Stimulated activated CD8-positive, alpha-beta memory T cell treated with anti-CD3 and anti-CD28 coated beads, Interleukin-15, amount 100 ng/mL, for 4 hours (primary cell): ENCODE measurements around the gene TEFM.
"Not testable (repeated sequence)": the region's sequence is repeated elsewhere in the genome, so short reads cannot be mapped to it uniquely, and the experiment has no call there.

Experiments
- DNase-seq, 2 donors: peaks; one replicate each; pipeline ENCODE4 v3.0.0-alpha.2; 2020; ENCODE audit warnings: low read depth in 2 of 2

Gene TEFM, protein sequence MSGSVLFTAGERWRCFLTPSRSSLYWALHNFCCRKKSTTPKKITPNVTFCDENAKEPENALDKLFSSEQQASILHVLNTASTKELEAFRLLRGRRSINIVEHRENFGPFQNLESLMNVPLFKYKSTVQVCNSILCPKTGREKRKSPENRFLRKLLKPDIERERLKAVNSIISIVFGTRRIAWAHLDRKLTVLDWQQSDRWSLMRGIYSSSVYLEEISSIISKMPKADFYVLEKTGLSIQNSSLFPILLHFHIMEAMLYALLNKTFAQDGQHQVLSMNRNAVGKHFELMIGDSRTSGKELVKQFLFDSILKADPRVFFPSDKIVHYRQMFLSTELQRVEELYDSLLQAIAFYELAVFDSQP

DNA sequence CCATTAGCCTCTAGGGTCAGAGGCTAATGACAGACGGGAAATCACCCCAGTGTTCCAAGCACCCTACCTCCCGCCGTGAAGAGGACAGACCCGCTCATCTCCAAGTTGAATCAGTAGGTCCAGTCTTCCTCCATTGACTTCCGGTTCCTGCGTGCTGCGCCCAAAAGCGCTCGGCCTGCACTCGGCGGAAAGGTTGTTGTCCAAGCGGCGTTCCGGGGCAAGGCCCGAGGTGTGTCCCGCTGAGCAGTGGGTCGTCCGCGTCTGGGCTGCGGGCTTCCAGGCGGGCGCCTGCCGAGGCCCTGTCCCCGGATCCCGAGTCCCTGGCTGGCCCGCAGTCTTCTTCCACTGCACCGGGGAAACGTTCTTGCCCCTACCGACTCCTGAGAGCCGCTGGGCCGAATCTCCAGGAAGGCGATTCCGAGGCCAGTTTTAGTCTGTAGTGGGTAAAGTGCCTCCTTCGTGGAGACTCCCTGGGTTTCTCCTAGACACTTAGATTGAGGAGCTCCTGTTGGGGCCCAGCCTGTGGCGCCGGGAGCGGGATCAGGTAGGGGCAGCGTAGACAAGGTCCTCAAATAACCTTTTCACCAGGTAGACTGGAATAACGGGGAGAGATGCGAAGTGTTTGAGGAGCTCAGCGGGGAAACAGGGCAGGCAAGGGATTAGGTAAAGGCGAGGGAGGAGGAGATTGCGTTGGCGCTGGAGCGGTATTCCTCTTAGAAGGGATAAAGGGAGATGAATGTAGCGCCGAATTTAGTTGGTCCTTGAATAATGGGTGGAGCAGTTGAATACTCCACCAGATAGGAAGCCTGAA is at the start of gene TEFM:
TSS of gene TEFM (minus strand) at position 138 of the 811 bp plus-strand sequence. CDS start at position 98, 40 bp downstream.
- peak; percentile 72 to 75 for DNase-seq

DNA sequence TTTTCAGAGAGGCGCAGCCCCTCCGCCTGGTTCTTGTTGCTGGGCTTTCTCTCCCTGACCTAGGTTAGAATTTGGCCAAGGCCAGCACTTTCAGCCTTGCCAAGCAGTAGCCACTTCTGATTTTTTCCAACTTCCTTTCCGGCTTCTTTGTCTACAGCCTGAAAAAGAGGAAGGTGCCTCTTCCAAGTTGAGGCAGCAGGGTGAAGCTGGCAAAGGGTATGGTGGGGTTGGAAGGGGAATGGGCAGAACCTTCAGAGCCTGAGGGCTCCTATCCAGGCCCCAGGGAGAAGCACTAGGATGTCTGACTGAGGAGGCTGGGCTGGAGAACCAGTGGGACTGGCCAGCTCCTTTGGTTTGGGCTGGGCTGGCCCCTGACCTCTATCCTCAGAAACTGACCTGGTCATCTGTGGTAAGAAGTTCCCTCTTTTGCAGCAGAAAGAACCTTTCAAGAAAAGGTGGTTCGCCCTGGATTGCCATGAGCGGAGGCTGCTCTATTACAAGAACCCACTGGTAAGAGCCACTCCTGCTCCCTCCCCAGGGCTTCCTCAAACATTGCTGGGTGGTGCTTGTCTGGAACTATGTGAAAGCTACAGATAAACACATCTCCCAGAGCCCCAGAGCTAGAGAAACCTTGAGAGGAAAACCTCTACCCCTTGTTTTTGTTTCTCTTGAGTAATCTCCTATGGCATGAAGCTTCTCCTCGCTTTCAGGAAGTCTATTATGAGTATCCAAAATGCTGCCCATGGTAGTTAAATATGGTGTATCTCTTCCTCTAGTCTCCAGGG is 48.2 kb upstream of the TEFM start:
- DNase-seq = no peak

DNA sequence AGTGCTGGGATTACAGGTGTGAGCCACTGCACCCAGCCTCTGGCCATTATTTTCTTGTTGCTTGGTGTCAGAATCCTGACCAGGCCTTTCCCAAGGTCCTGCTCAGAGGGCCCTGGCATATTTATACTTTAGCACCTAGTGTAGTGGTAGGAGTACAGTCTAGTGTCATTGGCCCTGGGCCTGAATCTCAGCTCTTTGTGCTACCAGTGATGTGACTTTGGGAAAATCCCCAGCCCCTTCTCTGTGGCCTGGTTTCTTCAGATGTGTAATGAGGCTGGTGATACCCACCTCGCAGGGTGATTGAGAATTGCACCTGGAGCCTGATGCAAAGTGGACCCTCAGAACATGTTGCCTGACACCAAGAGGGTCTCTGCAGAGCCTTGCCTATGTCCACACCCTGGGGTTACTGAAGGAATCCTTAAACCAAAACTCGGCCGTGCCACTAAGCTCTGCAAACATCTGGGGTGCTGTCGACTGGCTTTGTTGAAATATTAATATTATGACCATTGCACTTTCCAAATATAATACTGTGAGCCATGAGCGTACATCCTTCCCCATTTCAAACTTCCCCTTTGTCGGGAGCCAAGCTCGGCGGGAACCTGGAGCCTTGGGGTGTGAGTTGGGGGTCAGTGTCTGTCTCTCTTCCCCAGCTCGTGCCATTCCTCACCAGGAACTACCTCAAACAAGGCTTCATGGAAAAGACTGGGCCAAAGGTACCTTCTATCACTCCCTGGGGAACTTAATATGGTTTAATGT is 46.8 kb upstream of the TEFM start:
- DNase-seq = no peak

DNA sequence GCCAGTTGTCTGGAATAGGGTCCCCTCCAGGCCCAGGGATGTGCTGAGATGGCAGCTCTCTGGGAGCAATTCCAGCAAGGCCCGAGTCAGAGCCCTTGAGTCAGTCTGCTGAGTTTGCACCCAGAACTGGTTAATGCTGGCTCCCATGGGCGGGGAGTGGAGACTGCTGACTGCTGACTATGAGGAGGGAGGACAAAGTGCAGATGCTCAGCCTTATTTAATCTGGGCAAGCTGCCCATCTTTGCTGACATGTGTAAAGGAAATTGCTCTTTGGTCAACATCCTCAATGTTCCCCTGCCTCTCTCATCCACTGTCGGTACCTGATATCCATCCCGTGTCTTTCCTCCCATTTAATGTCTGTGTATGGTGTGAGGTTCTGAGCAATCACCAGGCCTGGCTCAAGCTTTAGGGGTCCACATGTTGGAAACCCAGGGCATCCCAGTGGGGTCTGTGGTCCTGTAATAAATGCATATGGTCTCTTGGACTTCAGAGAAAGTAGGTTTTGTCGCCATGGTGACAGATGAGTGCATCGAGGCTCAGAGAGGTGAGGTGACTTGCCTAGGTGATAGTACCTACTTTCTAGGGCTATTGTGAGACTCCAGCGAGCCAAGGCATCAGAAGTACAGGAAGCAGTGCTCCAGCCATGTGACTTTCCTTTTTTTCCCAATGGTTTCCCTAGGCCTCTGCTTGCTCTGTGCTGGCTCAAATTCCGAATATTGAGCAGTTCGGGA is 44.8 kb upstream of the TEFM start:
- DNase-seq = no peak

DNA sequence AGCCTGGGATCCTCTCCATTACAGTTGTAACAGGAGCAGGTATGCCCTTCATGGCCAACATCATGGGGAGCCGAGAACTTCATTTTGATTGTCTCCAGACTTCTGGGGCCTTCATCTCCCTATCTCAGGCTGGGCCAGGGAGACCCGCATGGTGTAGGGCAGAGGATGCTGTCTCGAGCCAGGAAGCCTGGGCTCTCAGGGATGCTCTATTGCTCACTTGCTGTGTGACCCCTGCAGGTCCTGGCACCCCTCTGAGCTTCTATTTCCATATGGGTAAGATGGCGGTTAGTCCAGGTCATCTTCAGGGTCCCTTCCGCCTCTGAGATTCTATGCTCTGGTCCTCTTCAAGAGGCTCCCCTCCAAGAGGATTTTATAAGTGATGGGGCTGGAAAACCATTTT is 44.2 kb upstream of the TEFM start:
- DNase-seq = no peak

DNA sequence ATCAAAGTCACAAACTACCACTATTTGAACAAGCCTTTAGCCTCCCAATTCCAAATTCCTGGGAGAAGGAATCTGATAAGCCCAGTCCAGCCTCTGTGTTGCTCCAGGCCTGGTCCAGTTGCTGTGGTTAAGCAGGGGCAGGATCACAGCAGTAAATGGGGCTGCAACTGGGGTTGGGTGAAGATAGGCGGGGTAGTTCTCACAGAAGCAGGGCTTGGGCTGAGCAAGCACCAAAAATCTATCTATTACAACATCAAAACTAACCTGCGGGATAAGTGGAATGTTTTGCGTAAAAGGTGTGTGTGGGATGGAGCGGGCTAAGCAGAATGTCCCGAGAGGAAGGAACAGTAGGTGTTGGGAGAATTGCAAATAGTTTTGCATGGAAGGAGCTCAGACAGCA is 41.8 kb upstream of the TEFM start:
- DNase-seq = no peak

DNA sequence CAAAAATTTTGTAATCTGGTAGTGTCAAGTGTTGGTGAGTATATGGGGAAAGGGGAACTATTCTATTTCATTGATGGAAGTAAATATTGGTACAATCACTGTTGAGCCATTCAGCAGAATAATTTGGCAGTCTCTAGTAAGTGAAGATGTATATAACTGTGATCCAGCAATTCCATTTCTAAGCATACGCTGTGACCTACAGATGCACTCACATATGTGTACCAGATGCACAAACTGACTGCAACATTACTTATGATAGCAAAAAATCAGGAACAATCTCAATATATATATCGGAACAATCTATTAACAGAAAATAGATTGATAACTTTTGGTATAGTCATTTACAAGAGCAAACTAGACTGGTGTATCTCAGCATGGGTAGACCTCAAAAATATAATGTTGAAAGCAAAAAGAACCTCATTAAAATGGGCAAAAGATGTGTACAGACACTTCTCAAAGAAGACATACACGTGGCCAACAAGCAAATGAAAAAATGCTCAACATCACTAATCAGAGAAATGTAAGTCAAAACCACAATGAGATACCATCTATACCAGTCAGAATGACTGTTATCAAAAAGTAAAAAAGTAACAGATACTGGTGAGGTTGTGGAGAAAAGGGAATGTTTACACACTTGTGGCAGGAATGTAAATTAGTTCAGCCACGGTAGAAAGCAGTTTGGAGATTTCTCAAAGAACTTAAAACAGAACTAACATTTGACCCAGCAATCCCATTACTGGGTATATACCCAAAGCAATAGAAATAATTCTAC is 36.5 kb upstream of the TEFM start:
- no peak for DNase-seq

DNA sequence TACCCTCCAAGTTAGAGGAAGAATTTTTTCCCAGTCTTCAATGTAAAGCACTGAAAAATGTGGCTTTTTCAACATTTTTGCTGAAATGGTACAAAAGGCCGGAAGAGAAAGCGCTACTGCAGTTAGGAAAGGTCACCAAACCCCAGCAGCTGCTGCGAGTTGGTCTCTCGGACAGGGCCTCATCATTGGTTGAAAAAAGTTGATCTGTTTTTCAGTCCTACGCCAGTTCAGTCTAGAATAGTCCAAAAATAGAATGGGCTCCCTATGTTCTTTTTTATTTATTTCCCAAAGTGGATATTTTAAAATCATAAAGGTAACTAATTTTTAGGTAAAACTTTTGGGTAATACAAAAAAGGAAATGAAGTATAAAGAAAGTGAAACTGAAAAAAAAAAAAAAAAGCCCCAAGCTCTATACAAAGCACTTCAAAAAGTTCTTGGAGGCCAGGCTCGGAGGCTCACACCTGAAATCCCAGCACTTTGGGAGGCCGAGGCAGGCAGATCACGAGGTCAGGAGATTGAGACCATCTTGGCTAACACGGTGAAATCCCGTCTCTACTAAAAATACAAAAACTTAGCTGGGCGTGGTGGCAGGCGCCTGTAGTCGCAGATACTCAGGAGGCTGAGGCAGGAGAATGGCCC is 33.1 kb upstream of the TEFM start:
- DNase-seq = no peak

DNA sequence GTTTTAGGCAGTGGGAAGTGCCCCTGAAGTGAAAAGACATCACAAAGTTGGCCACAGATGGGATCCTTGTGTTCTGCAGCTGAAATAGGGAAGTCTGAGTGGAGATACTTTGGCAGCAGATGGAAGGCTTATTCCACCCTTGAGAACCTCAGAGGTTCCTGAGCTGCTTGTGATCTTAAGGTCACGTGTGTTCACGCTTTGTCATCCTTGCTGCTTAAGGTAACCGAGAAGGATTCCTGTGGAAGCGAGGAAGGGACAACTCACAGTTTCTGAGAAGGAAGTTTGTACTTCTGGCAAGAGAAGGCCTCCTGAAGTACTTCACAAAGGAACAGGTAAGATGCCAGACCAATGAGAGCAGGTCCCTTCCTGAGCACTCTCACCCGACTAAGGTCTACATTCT is 27.9 kb upstream of the TEFM start:
- no peak for DNase-seq

DNA sequence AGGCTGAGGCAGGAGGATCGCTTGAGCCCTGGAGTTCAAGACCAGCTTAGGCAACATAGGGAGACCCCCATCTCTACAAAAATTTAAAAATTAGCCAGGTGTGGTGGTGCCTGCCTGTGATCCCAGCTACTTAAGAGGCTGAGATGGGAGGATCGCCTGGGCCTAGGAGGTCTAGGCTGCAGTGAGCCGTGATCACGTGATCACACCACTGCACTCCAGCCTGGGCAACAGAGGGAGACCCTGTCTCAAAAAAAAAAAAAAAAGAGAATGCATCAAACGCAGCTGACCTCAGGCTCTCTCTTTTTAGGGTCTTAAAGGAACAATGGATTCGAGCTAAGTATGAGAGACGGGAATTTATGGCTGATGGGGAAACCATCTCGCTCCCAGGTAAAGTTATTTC is 25.5 kb upstream of the TEFM start:
- DNase-seq = not testable (repeated sequence)

DNA sequence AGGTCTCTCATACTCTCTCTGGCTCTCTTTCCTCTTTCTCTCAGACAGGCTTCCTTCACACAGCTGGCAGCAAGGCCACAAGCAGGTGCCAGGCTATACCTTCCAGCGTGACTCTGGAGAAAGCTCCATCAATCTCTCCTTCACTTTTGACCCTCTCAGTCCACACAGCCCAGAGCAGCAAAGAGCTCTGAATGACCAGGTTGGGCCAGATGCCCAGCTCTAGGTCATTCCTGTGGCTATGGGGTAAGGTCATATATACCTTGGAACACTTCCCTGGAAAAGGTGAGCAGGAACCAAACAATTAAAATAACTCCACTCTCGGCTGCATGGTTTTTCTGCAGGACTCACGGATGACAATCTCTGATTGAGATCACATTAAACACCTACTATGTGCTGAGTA is 24.5 kb upstream of the TEFM start:
- no peak for DNase-seq

DNA sequence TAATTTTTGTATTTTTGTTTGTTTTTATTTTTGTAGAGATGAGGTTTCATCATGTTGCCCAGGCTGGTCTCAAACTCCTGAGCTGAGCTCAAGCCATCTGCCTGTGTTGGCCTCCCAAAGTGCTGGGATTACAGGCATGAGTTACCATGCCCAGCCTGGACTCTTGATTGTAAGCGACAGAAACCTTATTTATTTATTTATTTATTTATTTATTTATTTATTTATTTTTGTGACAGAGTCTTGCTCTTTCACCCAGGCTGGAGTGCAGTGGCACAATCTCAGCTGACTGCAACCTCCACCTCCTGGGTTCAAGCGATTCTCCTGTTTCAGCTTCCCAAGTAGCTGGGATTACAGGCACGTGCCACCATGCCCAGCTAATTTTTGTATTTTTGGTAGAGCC is 23.8 kb upstream of the TEFM start:
- not testable (repeated sequence) for DNase-seq

DNA sequence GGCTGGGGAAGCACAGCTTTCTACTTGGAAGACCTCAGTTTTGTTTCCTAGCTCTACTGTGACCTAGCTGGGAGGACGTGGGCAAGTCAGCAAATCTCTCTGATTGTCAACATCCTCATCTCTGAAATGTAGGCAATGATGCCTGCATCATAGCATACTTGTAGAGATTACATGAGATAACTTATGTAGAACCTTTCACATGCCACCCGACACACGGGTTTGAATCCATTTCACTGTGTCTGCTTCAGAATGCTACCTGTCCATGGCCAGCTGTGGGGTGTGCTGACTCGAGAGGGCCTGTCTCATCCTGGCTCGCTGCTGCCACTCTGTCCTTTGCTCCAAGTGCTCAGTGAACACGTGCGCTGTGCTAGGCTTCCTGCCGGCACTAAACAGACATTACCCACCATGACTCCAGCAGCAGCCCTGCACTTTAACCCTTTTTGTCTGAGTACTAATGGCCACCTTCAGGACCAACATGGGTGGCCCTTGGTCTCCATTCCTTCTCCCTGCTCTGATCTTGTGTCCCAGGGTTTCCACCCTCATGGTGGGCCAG is 23.1 kb upstream of the TEFM start:
- DNase-seq = no peak

DNA sequence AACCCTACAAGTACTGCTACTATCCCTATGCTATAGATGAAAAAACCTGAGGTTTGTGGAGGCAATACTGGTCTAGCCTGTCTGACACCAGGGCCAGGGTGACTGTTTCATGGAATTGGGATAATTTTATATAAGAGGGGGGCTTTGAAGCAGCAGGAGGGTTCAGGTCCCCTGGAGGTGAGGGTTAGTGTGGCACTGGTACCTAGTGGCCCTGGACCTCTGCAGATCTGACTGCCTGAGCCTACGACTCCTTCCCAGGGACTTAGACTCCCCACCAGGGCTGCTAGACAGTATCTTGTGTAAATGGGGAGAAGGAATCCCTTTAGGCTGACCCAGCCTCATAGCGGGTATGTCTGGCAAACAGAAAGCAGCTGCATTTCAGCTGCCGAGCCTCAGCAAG is 22.5 kb upstream of the TEFM start:
- no peak for DNase-seq

DNA sequence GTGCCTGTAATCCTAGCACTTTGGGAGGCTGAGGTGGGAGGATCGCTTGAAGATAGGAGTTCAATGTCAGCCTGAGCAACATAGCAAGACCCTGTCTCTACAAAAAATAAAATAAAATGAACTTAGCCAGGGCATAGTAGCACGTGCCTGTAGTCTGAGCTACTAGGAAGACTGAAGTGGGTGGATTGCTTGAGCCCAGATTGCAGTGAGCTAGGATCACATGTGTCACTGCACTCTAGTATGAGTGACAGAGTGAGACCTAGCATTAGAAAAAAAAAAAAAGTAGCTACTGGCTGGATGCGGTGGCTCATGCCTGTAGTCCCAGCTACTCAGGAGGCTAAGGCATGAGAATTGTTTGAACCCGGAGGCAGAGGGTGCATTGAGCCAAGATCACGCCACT is 21.7 kb upstream of the TEFM start:
- DNase-seq = no peak

DNA sequence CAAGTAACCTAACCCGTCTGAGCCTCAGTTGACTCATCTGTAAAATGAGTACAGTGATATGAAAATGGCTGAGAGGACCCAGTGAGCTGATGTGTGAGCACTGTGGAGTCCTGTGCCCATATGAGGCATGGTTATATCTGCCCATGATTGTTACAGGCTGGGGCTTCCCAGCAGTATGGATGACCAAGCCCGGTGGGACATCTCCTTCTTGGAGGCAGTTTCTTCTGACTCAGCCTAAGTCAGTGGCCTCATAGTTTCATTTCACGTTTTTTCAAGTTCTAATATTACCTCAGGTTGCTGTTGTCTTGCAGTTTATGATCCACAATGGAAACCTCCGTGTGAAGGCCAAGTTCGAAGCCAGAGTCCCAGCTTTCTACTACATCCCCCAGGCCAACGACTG is 20.5 kb upstream of the TEFM start:
- no peak for DNase-seq

DNA sequence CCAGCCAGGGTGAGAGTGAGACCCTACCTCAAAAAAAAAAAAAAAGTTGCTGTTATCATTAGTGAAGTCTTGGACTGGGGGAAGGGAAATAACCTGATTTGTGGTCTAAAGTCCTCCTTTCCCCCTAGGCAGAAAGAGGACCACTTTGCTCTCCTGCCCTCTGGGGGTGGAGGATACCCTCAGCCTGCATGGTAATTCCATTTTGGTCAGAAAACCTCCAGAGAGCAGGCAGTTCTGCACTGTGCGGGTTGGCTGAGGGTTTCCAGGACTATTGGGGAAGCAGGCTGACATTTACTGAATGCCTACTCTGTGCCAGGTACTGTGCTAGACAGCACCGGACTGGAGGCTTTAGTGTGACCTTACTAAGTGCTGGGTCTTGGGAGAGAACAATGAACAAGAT is 18.3 kb upstream of the TEFM start:
- DNase-seq = no peak

DNA sequence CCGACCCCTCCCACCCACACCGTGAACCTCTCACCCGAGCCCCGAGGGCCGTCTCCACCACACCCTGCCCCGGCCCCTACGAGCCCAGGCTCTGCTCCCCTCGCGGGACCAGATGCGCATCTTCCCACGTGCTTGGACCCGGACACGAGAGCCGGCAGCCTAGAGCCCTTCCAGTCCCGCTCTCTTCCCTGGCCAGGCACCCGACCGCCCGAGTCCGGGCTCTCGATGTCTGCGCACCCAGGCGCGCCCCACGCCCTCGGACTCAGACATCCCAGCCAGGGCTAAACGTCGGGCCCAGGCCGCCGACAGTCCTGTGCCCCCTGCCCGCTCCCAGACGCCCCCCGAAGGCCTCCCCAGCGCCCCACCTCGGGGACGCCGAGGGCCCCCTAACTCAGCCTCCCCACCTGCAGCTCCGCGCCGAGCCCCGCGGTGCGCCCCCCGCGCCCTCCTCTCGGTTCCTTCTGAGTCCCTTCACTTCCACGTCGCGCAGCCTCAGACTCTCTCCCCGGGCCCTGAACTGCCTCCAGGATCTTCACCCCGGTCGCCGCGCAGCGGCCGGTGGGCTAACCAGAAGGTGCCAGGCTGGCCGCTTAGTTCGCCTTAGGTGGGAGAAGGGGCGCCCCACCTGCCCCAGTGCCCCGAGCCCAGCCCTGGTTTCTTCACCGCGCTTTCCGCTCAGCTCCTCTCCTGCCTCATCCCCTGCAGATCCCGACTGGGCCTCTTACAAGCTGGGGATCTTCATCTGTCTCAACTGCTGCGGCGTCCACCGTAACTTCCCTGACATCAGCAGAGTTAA is 16.4 kb upstream of the TEFM start:
- DNase-seq = no peak
